HG03520 (cell line): ENCODE measurements around the gene STARD13.

ENCODE experiments used
- ATAC-seq: cut with Tn5 transposase; IDR thresholded peaks from one replicate; pipeline ENCODE4 v1.9.1; 2021; ENCODE audit warnings: mild to moderate bottlenecking, moderate library complexity; ENCODE audit not compliant: unreplicated experiment

STARD13 gene

GRCh38 chr13:33069365-33069764, 216.2 kb downstream of the STARD13 start:
- ATAC-seq: no peak

GRCh38 chr13:33066329-33066728, 219.2 kb downstream of the STARD13 start:
- ATAC-seq: no peak

- no peak for ATAC-seq
Observed at GRCh38 chr13:33060815-33061214, 224.7 kb downstream of the STARD13 start.

- ATAC-seq: no peak
Observed at GRCh38 chr13:33058776-33059327, 226.7 kb downstream of the STARD13 start.

- no peak for ATAC-seq
Observed at GRCh38 chr13:33057019-33057780, 228.4 kb downstream of the STARD13 start.

GRCh38 chr13:33053397-33054066, 232.0 kb downstream of the STARD13 start:
- no peak for ATAC-seq
